Adrenal gland (tissue), 5 donors: Measurements from ENCODE around the gene RHOH.

ENCODE experiments used
- POLR2A ChIP-seq, 2 donors: fragments of 450-650 bp; IDR thresholded peaks; one replicate each; pipeline ENCODE4 v1.6.1; 2017; ENCODE audit warnings: antibody characterized with exemption in 2 of 2, mild to moderate bottlenecking in 2 of 2, moderate library complexity in 1 of 2
- TF ChIP-seq, protein P1 (sequence below), 6 experiments: fragments of 450-650 bp in 4 of 6; fragments of 200-600 bp in 2 of 6; sonication (generic) in 1 of 6; IDR thresholded peaks; 1 replicate in 5 of 6; 2 replicates in 1 of 6; pipeline versions ENCODE4 v1.5.1 to v1.8.0; 2016 to 2021; ENCODE audit warnings: antibody characterized with exemption in 6 of 6, mild to moderate bottlenecking in 2 of 6, moderate library complexity in 1 of 6
- donor health status: DM: no; HTN: no; CAD: no.

DNA sequence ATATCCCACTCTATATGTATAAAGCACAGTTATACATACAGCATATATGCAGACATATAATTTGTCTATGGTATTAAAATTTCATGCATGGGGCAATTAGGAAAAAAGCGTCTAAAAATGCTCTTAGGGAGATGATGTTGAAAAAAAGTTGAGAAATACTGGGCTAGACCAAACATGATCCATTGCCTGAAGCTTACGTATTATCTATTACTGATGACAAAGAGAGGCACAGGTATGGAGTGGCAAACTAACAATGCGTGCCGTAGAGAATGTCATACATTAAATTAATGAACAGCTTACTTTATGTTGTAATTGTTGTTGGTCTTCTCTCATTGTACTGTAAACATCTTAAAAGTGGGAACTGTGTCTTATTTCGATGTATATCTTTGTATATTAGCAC, 13.9 kb downstream of the RHOH start:
- TF ChIP-seq, protein P1, sequence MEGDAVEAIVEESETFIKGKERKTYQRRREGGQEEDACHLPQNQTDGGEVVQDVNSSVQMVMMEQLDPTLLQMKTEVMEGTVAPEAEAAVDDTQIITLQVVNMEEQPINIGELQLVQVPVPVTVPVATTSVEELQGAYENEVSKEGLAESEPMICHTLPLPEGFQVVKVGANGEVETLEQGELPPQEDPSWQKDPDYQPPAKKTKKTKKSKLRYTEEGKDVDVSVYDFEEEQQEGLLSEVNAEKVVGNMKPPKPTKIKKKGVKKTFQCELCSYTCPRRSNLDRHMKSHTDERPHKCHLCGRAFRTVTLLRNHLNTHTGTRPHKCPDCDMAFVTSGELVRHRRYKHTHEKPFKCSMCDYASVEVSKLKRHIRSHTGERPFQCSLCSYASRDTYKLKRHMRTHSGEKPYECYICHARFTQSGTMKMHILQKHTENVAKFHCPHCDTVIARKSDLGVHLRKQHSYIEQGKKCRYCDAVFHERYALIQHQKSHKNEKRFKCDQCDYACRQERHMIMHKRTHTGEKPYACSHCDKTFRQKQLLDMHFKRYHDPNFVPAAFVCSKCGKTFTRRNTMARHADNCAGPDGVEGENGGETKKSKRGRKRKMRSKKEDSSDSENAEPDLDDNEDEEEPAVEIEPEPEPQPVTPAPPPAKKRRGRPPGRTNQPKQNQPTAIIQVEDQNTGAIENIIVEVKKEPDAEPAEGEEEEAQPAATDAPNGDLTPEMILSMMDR (IDR thresholded peaks at IDR 0.05), result no peak
- TF ChIP-seq POLR2A (IDR thresholded peaks at IDR 0.05), result no peak
